Measurements from ENCODE around the gene MASP1. TPM values are rescaled to one million over a fixed set of nuclear protein-coding genes. Genes with fewer than 3 reads are reported as not detected.
A peak's percentile ranks its signal among the peaks of the same experiment; 100 is the strongest.

MASP1 gene
- total and polyA plus RNA-seq, 4 donors, result 0.31 to 8.3 (median 0.59) TPM

DNA sequence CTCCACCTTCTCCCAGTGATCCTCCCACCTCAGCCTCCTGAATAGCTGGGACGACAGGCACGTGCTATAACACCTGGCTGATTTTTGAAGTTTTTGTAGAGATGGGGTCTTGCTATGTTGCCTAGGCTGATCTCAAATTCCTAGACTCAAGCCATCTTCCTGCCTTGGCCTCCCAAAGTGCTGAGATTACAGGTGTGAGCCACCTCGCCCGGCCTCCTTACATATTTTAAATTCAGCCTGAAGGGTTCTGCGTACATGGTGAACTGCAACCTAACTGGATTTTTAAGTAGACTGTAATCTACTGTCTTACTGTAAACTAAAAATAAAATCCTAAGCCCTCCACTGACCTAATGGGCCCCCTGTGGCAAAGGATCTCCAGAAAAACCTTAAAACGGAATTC, 34.1 kb downstream of the MASP1 start:
- Histone ChIP-seq H3K9ac (ENCODE audit: insufficient read depth in 1 of 2, low read length in 2 of 2) (no peak overlapping the region), H3K4me1 (ENCODE audit: control insufficient read depth in 5 of 5, insufficient read depth in 5 of 5, low read length in 5 of 5) (peaks cover 0 to 1% (median 0%) of the 10 kb centered on the region in 5 donors), H3K9me3 (ENCODE audit: control insufficient read depth in 4 of 4, insufficient read depth in 3 of 4, low read length in 3 of 4) (no peaks in the 10 kb centered on the region), H3K27ac (ENCODE audit: low read depth in 1 of 2, low read length in 1 of 2) (no peak overlapping the region), H3K27me3 (ENCODE audit: control insufficient read depth in 3 of 3, insufficient read depth in 3 of 3, low read length in 2 of 3) (no peaks in the 10 kb centered on the region), H3K36me3 (ENCODE audit: control insufficient read depth in 4 of 4, insufficient read depth in 4 of 4, low read length in 4 of 4) (peaks cover 0 to 17% (median 0%) of the 10 kb centered on the region in 4 donors), H3K4me3 (no peak overlapping the region)
- DNase-seq (no peak), ATAC-seq (ENCODE audit: insufficient read depth, low FRiP score) (no peak)
- TF ChIP-seq, protein P1, sequence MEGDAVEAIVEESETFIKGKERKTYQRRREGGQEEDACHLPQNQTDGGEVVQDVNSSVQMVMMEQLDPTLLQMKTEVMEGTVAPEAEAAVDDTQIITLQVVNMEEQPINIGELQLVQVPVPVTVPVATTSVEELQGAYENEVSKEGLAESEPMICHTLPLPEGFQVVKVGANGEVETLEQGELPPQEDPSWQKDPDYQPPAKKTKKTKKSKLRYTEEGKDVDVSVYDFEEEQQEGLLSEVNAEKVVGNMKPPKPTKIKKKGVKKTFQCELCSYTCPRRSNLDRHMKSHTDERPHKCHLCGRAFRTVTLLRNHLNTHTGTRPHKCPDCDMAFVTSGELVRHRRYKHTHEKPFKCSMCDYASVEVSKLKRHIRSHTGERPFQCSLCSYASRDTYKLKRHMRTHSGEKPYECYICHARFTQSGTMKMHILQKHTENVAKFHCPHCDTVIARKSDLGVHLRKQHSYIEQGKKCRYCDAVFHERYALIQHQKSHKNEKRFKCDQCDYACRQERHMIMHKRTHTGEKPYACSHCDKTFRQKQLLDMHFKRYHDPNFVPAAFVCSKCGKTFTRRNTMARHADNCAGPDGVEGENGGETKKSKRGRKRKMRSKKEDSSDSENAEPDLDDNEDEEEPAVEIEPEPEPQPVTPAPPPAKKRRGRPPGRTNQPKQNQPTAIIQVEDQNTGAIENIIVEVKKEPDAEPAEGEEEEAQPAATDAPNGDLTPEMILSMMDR (IDR thresholded peaks at IDR 0.05; ENCODE audit: control extremely low read depth, extremely low read depth), result no peak
- 96 to 99% methylated on average over 6 of the region's 6 CpGs for WGBS, 2 donors

DNA sequence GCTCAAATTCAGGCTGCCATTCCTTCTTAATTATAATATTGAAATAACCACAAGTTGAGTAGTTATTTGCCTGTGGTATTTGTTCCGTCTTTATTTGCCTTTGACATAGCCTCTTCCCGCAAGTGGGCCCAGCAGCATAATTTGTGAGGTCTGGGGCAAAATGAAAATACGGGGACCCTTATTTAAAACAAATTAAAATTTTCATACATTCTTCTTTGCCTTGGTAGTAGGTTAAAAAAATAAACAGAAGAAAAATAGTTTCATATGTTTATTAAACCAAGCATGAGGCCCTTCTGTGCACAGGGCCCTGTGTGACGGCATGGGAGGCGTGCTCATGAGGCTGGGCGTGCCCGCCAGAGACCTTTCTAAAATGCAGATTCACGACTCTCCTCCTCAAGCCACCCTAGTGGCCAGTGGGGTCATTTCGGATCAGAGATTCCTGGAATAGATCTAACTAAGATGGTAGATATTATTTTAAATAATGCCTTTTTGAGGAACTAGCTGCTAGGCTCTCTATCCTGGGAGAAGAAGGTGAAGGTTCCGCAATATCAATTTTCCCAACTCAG, 35.4 kb downstream of the MASP1 start:
- TF ChIP-seq, protein P1 (IDR thresholded peaks at IDR 0.05; ENCODE audit: control extremely low read depth, extremely low read depth), result no peak
- peaks cover 0 to 23% (median 0%) of the 10 kb centered on the region in 4 donors for H3K36me3 ChIP-seq (ENCODE audit: control insufficient read depth in 4 of 4, insufficient read depth in 4 of 4, low read length in 4 of 4)
- DNase-seq (no peak), ATAC-seq (ENCODE audit: insufficient read depth, low FRiP score) (no peak)
- 92 to 96% methylated on average over 10 of the region's 10 CpGs for WGBS, 2 donors
- H3K4me3 ChIP-seq, result no peak overlapping the region
- no peaks in the 10 kb centered on the region for H3K27me3 ChIP-seq (ENCODE audit: control insufficient read depth in 3 of 3, insufficient read depth in 3 of 3, low read length in 2 of 3)
- H3K4me1 ChIP-seq (ENCODE audit: control insufficient read depth in 5 of 5, insufficient read depth in 5 of 5, low read length in 5 of 5), result no peaks in the 10 kb centered on the region
- no peak overlapping the region for H3K9ac ChIP-seq (ENCODE audit: insufficient read depth in 1 of 2, low read length in 2 of 2)
- no peaks in the 10 kb centered on the region for H3K9me3 ChIP-seq (ENCODE audit: control insufficient read depth in 4 of 4, insufficient read depth in 3 of 4, low read length in 3 of 4)
- H3K27ac ChIP-seq (ENCODE audit: low read depth in 1 of 2, low read length in 1 of 2), result no peak overlapping the region

DNA sequence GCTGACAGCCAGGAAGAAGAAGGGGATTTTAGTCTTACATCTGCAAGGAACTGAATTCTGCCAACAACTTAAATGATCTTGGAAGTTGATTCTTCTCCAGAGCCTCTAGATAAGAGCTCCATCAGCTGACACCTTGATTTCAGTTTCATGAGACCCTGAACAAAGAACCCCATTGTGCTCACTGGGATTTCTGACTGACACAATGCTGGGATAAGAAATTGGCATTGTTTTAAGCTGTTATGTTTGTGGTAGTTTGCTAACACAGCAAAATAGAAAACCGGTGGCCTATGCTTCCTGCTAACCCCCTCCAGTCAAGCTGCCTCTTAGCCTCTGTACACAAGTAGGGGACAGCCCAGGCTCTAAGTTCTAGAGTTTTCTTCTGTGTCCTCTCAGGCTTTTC, 36.2 kb downstream of the MASP1 start:
- H3K4me3 ChIP-seq, result no peak overlapping the region
- peak in 2 of 3 donors; percentile 15 to 47 for DNase-seq
- H3K27ac ChIP-seq (ENCODE audit: low read depth in 1 of 2, low read length in 1 of 2), result no peak overlapping the region
- TF ChIP-seq, protein P1 (IDR thresholded peaks at IDR 0.05; ENCODE audit: control extremely low read depth, extremely low read depth), result no peak
- H3K9me3 ChIP-seq (ENCODE audit: control insufficient read depth in 4 of 4, insufficient read depth in 3 of 4, low read length in 3 of 4), result no peaks in the 10 kb centered on the region
- H3K27me3 ChIP-seq (ENCODE audit: control insufficient read depth in 3 of 3, insufficient read depth in 3 of 3, low read length in 2 of 3), result no peaks in the 10 kb centered on the region
- H3K4me1 ChIP-seq (ENCODE audit: control insufficient read depth in 5 of 5, insufficient read depth in 5 of 5, low read length in 5 of 5), result no peaks in the 10 kb centered on the region
- 16 to 48% methylated on average over 1 of the region's 1 CpG for WGBS, 2 donors
- no peak for ATAC-seq (ENCODE audit: insufficient read depth, low FRiP score)
- H3K9ac ChIP-seq (ENCODE audit: insufficient read depth in 1 of 2, low read length in 2 of 2), result no peak overlapping the region
- peaks cover 0 to 25% (median 0%) of the 10 kb centered on the region in 4 donors for H3K36me3 ChIP-seq (ENCODE audit: control insufficient read depth in 4 of 4, insufficient read depth in 4 of 4, low read length in 4 of 4)

DNA sequence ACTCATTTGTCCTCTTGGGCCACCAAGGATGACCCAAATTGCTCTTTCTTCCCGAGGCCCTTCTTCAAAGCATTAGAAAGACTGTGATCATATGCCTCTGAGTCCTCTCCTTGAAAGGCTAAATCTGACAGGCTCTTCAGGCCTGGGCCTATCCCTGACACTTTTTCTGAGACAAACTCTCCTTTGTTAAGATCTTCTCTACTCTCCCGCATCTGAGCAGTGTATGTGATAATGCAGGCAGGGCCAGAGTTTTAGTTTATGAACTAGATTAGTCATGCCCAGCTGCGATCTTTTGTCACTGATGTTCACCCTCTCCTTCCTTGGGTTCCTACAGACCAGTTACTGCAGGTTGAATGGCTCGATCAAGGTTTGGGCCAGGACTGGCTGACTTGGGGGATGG, 39.2 kb downstream of the MASP1 start:
- Histone ChIP-seq H3K4me1 (ENCODE audit: control insufficient read depth in 5 of 5, insufficient read depth in 5 of 5, low read length in 5 of 5) (no peaks in the 10 kb centered on the region), H3K27ac (ENCODE audit: low read depth in 1 of 2, low read length in 1 of 2) (no peak overlapping the region), H3K27me3 (ENCODE audit: control insufficient read depth in 3 of 3, insufficient read depth in 3 of 3, low read length in 2 of 3) (no peaks in the 10 kb centered on the region), H3K9ac (ENCODE audit: insufficient read depth in 1 of 2, low read length in 2 of 2) (no peak overlapping the region), H3K4me3 (no peak overlapping the region), H3K9me3 (ENCODE audit: control insufficient read depth in 4 of 4, insufficient read depth in 3 of 4, low read length in 3 of 4) (no peaks in the 10 kb centered on the region), H3K36me3 (ENCODE audit: control insufficient read depth in 4 of 4, insufficient read depth in 4 of 4, low read length in 4 of 4) (peaks cover 0 to 21% (median 0%) of the 10 kb centered on the region in 4 donors)
- TF ChIP-seq, protein P1 (IDR thresholded peaks at IDR 0.05; ENCODE audit: control extremely low read depth, extremely low read depth), result no peak
- WGBS, 2 donors, result 70 to 83% methylated on average over 4 of the region's 4 CpGs
- DNase-seq, result no peak
- no peak for ATAC-seq (ENCODE audit: insufficient read depth, low FRiP score)

All from lung (tissue), 12 donors.